Mammary epithelial cell (primary cell): Measurements from ENCODE around the gene ADGRB3.

Source experiments
- EZH2 ChIP-seq: IDR thresholded peaks from 2 replicates; pipeline ENCODE4 v1.6.1; 2012; ENCODE audit warnings: low read length, inconsistent platforms, borderline replicate concordance
- TF ChIP-seq, protein P1 (sequence below), 2 donors: IDR thresholded peaks in 1 of 2; conservative IDR thresholded peaks in 1 of 2; 2 replicates each; pipeline ENCODE4 v1.5.1; 2011 to 2012; ENCODE audit warnings: inconsistent platforms in 2 of 2, low read length in 2 of 2, mild to moderate bottlenecking in 2 of 2, control low read depth in 1 of 2, low read depth in 1 of 2; ENCODE audit not compliant: insufficient read depth in 1 of 2; ENCODE audit errors: extremely low read depth in 1 of 2

DNA sequence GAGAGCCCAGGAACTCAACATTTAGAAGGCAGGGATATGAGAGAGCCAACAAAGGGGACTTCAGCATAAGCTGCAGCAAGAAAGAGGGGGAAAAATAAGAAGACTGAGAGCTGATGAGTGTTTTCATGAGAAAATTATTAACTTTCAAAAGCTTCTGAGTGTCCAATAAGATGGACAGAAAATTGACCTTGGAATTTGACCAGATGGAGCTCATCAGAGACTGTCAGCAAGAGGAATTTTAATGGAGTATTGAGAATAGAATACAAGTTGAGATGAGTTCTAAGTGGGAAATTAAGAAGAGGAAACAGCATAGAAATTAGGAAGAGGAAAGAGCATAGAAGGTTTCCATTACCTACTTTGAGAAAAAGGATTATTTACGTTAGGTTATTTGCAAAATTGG lies 733.5 kb downstream of the ADGRB3 start:
- TF ChIP-seq, protein P1, sequence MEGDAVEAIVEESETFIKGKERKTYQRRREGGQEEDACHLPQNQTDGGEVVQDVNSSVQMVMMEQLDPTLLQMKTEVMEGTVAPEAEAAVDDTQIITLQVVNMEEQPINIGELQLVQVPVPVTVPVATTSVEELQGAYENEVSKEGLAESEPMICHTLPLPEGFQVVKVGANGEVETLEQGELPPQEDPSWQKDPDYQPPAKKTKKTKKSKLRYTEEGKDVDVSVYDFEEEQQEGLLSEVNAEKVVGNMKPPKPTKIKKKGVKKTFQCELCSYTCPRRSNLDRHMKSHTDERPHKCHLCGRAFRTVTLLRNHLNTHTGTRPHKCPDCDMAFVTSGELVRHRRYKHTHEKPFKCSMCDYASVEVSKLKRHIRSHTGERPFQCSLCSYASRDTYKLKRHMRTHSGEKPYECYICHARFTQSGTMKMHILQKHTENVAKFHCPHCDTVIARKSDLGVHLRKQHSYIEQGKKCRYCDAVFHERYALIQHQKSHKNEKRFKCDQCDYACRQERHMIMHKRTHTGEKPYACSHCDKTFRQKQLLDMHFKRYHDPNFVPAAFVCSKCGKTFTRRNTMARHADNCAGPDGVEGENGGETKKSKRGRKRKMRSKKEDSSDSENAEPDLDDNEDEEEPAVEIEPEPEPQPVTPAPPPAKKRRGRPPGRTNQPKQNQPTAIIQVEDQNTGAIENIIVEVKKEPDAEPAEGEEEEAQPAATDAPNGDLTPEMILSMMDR (conservative IDR thresholded peaks at IDR 0.05 in 1 of 2, IDR thresholded peaks at IDR 0.05 in 1 of 2; ENCODE audit: extremely low read depth in 1 of 2, insufficient read depth in 1 of 2, low read depth in 1 of 2, low read length in 2 of 2), result no peak
- TF ChIP-seq EZH2, result no peak
